HG03103 (cell line): ENCODE results near the gene PRR33.

ENCODE experiments used
- ATAC-seq: cut with Tn5 transposase; IDR thresholded peaks from one replicate; pipeline ENCODE4 v1.9.1; 2021; ENCODE audit warnings: low read depth; ENCODE audit not compliant: unreplicated experiment

PRR33 gene

DNA sequence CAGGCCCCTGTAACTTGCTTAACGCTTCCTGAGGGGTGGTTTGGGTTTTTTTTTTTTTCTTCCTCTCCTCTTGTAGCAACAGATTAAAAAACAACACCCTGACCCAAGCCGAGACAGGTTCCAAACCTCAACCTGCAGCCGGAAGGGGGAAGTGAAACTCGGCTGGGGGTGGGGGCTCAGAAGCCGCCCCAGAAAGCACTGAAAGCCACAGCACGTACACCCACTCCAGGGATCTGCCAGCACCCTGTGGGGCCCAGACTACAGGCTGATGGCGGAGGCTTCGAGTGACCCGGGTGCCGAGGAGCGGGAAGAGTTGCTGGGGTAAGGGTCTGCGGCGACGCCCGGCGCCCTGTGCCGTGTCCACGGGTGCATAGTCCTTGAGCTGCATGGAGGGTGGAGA is 38.8 kb downstream of the PRR33 start, which contains the start of gene LSP1:
Gene LSP1 (plus strand): TSS at position 208 of the 400 bp plus-strand sequence. CDS start 61 bp downstream, at position 269.
- ATAC-seq, result peak; percentile 35

DNA sequence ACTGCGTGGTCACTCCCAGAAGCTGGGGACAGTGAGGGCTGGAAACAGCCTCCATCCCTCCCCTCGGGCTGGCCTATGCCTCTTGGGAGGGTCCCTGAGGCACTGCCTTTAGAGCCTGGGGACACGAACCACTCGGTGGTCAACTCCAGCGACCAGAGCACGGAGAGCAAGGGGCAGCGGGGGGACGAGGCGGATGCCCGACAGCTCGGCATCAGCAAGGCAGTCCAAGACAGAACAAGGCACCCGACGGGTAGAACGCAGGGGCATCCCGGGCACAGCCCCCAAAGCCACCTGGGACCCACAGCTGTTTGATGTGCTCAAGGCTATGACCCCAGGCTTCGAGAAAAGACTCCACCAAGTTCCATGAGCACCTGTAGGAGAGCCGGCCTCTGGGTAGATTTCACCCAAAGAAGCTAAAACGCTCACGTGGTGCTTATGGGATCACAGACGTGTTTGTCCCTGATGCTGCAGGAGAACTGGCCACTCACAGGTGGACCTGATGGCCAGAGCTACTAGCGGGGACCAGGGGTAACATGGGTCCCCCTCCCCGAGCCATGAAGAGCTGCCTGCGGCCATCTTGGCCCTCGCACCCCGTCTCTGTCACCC is 39.3 kb downstream of the PRR33 start:
- ATAC-seq, result no peak

DNA sequence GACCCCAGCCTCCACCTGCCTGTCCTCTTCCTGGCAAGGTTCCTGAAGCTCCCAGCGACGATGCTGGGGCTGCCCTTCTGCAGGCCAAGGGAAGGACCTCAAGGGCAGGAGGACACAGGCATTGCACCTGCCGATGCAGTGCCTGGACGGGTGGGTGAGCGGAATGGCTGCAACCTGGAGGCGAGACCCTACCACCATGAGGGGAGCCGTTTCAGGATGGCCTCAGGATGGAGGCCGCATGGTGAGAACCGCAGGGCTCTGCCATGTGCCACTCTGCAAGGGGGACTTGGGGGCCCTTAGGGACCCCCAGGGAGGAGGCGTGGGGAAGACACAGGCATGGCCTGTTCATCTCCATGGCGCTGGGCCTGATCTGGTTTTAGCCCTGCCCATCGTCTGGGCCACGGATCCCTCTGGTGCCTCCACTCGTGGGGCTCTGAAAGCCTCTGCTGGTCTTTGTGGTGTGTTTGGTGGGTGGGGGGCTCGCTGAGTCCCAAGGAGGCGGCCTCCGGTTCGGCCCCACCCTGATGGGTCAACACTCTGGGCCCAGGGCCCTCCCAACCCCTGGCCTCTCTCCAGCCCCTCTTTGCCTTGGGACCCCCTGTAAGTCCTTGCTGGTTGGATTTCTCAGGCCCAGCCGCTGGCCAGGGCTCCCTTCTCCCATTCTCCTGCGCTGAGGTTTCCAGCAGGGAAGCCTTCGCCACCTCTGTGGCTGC is 40.1 kb downstream of the PRR33 start:
- no peak for ATAC-seq

DNA sequence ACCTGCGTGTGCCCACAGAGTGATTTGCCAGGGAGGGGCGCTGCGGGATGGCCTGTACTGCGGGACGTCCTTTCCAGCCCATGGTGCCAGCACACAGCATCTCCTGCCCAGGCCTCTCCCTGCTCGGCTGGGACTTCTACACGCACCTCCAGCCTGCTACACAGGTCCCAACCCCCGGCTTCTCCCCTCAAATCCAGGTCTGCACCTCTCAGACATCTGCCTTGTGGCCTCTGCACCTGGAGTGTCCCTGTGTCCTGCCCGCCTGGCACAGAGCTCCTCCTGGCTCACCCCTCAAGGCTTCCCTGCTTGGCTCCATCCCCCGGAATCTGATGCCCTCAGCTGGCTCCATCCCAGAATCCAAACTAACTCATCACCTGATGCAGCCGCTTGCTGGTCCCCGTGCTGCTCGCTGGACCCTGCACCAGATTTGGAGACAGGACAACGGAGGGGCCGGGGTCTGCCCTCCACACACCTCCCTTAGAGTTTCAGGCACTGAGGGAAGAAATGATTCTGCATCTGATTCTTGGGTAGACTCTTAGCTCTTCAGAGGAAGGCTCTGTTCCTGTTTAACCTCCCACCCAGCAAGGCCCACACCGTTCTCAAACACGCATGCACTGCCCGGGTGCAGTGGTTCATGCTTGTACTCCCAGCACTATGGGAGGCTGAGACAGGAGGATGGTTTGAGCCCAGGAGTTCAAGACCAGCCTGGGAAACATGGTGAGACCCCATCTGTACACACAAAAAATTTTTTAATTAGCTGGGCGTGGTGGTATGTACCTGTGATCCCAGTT is 42.9 kb downstream of the PRR33 start:
- no peak for ATAC-seq

DNA sequence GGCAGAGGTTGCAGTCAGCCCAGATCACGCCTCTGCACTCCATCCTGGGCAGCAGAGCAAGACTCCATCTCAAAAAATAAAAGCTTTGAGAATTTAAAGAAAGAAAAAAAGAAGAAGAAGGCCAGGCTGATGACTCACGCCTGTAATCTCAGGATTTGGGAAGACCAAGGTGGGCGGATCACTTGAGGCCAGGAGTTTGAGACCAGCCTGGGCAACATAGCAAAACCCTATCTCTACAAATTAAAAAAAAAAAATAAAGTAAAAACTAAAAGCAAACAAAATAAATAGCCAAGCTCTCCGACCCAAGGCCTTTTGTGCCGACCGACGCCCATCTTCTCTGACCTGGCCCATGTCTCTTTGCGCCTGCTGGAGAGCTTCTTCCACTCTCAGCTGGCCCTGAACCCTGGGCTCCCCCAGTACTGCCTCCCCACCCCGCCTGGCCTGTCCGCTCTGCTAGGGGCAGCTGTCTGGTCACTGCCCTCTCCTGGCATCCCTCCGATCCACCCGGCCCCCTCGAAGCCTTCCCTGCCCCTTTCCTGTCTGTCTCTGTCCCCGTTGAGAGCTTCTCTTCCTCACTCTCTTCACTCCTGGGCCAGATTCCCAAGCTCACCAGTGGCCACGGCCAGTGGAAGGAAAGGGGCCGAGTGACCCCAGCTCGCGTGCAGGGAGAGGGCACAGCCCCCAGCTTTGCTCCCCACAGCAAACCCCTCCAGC is 43.6 kb downstream of the PRR33 start:
- ATAC-seq, result no peak

DNA sequence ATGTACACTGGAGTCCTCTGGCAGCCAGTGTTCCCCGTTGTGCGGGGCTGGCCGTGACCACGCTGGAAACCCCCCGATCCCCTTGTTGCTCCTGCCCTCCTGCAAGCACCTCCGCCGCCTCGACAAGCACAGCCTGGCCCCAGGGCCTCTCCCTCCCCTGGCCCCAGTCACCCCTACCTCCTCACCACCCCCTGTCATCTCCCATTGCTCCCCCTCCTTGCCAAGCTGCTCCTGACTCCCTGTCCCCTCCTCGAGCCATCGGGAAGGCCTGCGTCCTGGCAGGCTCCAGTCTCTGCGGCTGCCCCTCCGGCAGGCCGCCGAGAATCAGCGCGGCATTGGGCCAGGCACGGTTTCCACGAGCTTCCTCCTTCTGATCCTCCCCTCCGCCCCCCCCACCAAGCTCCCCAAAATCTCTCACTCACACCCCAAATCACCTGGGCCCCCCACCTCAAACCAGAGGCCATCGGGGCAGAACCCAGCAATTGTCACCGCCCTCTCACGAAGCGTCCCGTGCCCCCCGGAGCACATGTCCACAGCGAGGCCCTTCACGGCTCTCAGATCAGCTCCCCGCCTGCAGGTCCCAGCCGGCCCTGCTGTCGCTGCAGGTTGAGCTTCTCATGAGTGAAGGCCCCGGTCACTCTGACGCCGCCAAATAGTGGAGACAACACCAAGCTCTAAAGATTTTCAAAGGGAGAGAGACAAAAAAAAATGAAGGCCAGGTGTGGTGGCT is 44.5 kb downstream of the PRR33 start:
- no peak for ATAC-seq

DNA sequence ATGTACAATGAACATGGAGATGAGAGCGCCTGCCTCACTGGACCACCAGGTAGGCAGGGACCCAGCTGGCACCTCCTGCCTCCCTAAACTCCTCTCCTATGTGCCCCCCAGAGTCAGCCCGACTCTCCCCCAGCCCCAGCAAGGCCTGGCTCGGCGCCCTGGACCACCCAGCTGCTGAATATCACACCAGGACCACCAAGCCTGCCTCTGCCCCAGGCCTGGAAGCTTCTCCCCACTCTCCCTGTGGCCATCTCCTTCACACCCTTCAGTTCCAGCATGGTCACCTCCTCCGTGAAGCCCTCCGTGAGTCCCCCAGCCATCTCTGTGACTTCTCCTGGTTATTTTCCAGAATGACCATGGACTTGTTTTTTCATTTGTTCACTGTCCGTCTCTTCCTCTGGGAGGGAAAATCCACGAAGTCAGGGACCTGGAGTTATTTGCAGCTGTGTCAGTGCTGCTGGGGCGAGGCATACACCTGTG is 45.2 kb downstream of the PRR33 start:
- no peak for ATAC-seq

DNA sequence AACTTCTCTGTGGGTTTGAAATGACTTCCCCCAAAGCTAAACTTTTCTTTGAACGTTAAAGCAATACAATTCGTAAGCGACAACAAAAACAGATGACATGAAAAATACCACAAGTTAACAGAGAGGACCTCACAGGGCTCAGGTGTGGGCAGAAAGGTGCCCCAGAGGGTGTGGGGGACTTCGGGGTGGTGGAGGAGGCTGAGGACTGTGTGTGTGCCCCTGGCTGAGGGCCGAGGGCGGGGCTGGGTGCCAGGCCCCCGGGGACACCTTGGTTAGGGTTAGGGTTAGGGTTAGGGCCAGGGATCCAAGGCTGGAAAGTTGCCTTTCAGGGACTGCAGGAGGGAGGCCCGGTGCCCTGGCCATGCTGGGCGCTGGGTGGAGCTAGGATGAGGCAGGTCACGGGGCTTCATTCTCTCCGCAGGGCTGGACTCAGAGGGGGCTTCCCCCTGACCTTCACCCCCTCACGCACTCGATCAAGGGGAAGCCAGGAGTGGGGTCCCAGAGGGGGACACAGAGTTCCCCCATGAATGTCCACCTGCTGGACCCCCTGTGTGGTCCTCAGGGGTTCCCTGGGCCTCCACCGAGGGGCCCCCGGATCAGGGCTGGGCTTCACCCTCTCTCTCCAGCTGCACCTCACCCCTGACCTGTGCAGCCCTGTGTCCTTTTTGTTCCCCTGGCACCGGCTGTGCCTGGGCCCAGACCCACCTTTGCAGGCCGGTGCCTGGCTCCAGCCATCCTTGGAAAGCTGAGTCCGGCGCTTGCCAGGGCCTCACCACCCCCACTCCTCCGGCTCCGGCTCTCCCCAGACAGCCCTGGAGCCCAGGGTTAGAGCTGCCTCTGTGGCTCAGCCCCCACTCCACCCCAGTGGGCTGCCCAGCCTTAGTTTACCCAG is 45.9 kb downstream of the PRR33 start:
- no peak for ATAC-seq

DNA sequence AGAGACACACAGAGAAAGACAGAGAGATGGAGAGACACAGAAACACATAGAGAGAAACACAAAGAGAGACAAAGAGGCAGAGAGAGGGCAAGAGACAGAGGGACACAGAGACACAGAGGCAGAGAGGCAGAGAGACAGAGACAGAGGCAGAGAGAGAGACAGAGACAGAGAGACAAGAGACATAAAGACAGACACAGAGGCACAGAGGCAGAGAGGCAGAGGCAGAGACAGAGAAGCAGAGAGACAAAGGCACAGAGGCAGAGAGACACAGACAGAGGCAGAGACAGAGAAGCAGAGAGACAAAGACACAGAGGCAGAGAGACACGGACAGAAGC is 46.6 kb downstream of the PRR33 start:
- no peak for ATAC-seq

DNA sequence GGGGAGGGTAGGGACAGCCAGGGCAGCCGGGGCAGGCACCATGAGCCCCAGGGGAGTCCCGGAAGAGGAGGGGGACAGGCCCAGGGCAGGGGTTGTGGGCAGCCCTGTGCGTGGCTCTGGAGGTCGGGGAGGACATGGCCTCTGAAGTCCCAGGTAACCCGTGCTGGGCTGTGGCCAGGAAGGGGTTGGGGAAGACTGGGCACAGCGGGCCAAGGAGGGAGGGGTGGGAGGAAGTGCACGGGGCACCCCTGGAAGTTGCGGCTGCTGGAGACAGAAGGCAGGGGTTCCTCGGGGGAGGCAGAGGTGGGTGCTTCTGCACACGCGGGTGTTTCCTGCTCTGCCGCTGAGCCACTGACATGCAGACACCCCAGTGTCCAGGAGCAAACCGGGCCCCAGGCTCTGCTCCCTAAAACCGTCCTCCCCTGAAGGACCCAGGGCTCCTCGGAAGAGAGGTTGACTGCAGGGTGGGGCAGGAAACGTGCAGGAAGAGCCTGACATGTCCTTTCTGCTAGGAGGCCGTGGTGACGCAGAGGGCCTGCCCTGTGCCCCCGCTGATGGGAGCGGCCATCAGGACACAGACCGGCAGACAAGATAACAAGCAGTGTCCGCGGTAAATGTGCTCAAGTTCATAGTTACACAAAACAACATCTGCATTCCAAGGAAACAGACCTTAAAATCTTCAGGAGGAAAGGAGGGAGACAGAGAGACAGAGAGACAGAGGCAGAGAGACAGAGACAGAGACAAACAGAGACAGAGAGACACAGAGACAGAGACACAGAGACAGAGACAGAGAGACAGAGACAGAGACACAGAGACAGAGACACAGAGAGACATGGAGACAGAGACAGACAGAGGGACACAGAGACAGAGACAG is 47.2 kb downstream of the PRR33 start:
- no peak for ATAC-seq

DNA sequence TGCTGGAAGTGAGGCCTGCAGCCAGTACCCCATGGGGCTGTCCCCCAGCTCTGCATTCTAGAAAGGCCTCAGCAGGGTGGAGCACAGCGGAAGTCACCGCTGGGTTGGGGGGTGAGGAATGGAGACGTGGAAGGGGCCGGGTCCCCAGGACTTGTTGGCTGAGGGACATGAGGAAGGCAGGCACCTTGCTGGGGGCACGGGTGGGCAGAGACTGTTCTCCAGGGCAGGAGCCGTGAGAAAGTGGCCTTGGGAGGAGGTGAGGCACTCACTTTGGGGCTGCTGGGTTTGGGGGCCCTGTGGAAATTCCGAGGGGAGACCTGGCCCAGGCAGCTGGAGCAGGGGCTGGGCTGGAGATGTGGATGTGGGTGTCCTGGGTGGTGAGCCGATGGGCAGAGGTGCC is 47.9 kb downstream of the PRR33 start:
- ATAC-seq, result no peak

DNA sequence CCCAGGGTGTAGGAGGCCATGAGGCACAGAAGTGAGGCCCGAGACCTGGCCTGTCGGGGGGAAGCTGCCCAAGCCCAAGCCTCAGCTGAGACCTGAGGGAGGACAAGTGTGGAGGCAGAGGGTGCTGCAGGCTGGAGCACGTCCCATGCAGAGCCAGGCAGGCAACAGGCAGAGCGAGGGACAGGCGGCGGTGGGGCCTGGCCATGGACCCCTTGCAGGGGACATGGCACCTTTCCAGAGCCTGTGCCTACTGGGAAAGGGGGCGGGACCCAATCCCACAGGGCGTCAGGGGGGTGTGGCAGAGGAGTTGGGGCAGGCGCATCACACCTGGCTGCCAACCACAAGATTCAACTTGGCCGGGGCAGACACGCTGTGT is 48.6 kb downstream of the PRR33 start:
- ATAC-seq, result no peak

DNA sequence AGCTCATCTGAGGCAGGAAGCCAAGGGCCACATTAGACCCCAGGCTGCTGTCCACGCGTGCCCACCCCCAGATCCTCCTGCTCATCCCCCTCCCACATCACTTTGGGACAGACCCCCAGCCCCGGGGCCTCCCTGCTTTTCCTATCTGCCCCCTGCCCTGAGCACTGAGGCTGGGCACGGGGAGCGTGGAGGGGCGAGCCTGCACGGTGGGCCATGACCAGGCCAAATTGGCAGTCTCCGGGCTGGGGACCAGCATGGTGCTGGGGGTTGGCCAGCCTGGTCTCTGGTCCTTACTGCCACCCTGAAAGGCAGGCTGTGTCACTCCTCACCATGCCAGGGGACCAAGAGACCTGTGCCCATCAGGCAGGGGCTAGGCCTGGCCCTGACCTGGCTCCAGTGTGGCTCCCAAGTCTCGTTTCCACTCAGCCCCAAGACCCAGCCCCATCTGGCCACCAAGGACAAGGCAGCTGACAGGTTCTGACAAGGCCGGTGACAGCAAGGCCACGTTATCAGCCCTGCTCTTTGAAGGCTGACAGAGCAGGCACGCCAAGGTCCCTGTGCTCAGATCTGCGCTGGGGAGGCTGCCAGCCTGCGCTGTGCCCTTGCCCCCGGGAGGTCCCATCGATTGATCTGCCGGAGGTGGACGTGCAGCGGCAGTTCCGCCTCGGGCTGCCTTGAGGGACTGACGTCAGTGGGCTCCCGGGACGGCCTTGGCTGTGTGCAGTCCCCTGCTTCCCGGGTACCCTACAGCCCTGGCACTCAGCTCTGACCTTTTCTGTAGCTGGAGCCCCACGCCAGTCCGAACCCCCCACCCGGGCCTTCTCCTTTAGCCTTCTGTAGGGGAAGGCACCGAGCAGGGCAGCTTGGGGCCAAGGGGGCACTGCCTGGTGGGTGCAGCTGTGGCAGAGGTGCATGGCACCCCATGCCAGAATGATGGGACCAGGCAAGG is 49.3 kb downstream of the PRR33 start:
- ATAC-seq, result no peak

DNA sequence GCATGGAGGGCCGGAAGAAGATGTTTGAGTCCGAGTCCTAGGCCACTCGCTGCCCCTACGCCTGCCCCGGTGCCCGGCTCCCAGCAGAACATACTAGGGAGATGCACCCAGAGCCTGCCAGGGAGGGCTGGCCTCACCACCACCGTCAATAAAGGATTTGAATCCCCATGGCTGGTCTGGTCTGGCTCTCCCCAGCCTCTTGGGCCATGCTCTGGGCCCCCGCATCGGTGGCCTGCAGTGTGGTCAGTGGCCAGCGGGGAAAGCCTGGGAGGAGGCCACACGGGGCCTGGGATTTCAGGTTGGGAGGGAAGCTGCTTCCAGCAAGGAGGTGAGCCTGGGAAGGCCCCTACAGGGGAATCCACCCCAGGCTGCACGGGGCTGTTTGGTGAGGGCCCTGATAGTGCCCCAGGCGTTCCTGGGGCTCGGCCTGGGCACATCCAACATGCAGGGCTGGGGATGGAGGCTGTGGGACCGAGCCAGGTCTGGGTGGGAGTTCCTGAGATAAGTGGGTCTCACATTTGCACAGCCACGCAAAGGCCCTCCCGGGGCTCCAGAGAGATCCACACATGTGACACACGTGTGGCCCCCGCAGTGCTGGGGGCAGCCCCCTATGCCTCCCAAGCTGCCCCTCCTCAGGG is 50.1 kb downstream of the PRR33 start:
- ATAC-seq, result no peak

DNA sequence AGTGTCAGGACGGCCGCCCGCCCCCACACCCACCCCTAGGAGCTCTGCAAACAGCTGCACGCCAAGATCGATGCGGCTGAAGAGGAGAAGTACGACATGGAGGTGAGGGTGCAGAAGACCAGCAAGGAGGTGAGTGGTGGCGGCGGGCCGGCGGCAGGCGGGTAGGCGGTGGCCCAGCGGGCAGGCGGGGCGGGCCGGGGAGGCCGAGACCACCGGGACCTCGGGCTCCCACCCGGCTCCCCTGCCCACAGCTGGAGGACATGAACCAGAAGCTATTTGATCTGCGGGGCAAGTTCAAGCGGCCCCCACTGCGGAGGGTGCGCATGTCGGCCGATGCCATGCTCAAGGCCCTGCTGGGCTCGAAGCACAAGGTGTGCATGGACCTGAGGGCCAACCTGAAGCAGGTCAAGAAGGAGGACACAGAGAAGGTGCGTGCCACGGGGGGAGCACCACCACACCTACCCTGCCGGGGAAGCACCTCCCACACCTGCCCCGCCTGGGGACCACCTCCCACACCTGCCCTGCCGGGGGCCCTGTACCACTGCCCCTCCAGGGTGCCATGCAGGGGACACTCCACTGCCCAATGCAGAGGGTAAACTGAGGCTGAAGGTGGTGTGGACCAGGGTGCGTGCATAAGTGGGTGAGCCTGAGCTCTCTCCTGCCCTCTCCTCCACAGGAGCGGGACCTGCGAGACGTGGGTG is 50.8 kb downstream of the PRR33 start:
- no peak for ATAC-seq
